ENCODE data around the gene TBC1D10A. TPM values are rescaled to one million over a fixed set of nuclear protein-coding genes. Genes with fewer than 3 reads are reported as not detected.

Gene TBC1D10A
- polyA plus RNA-seq, 1 donor = 16.9 TPM

- no peak overlapping the region for H3K27ac ChIP-seq (ENCODE audit: low read length)
- peaks cover 66% of the 10 kb centered on the region for H3K4me1 ChIP-seq (ENCODE audit: control insufficient read depth, insufficient read depth, low read length)
- H3K36me3 ChIP-seq (ENCODE audit: control insufficient read depth, insufficient read depth, low read length) = peaks cover 11% of the 10 kb centered on the region
- no peaks in the 10 kb centered on the region for H3K9me3 ChIP-seq (ENCODE audit: control insufficient read depth, low read depth, low read length)
- no peaks in the 10 kb centered on the region for H3K27me3 ChIP-seq (ENCODE audit: control insufficient read depth, insufficient read depth, low read length)
- DNase-seq = no peak
- H3K4me3 ChIP-seq (ENCODE audit: low read length) = no peak overlapping the region
- no CpG with 5 or more reads among the region's 10 CpGs for WGBS (ENCODE audit: insufficient coverage, low lambda C conversion rate)
These were observed 75.0 kb downstream of the TBC1D10A start for GRCh38 chr22:30251711-30252110.

GRCh38 chr22:30250661-30251267 is 76.0 kb downstream of the TBC1D10A start:
- Histone ChIP-seq H3K4me3 (ENCODE audit: low read length) (no peak overlapping the region), H3K27me3 (ENCODE audit: control insufficient read depth, insufficient read depth, low read length) (peaks cover 3% of the 10 kb centered on the region), H3K9me3 (ENCODE audit: control insufficient read depth, low read depth, low read length) (no peaks in the 10 kb centered on the region), H3K36me3 (ENCODE audit: control insufficient read depth, insufficient read depth, low read length) (peaks cover 11% of the 10 kb centered on the region), H3K27ac (ENCODE audit: low read length) (no peak overlapping the region), H3K4me1 (ENCODE audit: control insufficient read depth, insufficient read depth, low read length) (peaks cover 67% of the 10 kb centered on the region)
- DNase-seq = no peak
- WGBS (ENCODE audit: insufficient coverage, low lambda C conversion rate) = no CpG with 5 or more reads among the region's 12 CpGs

GRCh38 chr22:30250039-30250565 is 76.6 kb downstream of the TBC1D10A start:
- Histone ChIP-seq H3K4me1 (ENCODE audit: control insufficient read depth, insufficient read depth, low read length) (peaks cover 71% of the 10 kb centered on the region), H3K36me3 (ENCODE audit: control insufficient read depth, insufficient read depth, low read length) (peaks cover 11% of the 10 kb centered on the region), H3K9me3 (ENCODE audit: control insufficient read depth, low read depth, low read length) (no peaks in the 10 kb centered on the region), H3K4me3 (ENCODE audit: low read length) (no peak overlapping the region), H3K27me3 (ENCODE audit: control insufficient read depth, insufficient read depth, low read length) (peaks cover 5% of the 10 kb centered on the region), H3K27ac (ENCODE audit: low read length) (no peak overlapping the region)
- WGBS (ENCODE audit: insufficient coverage, low lambda C conversion rate) = no CpG with 5 or more reads among the region's 3 CpGs
- no peak for DNase-seq

DNA sequence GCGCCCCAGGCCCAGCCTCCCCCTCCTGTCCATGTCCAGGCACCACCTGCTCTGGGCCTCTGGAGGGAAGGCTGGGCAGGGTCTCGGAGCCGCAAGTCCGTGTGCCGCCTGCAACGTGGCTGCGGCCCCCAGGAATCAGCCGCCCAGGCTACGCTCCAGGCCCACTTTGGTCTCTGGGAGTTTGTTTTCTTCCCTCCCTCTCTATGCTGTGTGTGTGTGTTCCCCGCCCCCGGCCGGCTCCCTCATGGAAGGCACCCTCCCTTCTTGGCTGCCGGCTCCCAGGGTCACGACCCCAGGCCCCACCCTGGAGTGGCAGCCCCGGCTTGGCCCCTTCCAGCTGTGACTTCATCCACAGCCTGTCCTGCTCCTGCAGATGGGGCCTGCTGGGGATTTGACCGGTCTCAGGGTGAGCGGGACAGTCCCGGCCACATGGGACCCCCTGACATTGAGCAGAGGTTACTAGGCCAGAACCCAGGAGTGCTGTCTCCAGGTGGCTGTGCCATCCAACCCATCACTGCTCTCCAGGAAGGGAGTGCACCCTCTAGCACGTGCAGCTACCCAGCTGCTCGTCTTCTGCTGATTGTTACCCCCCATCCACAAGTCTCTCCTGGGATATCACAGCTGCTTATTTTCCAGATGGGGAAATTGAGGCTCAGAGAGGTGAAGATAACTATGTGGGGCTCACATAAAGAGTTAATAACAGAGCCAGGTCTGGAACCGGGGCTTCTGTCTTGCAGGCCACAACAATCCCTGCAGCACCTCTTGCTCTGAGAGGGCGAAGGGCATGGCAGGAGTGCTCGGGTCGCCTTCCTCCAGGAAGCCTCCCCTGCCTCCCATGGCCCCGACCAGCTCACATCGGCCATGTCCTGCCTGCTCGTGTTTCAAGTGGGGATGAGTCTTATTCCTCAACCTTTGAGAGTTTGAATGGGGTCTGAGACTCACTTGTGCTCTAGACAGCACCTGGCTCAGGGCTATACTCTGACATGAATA is 77.4 kb downstream of the TBC1D10A start:
- Histone ChIP-seq H3K27me3 (ENCODE audit: control insufficient read depth, insufficient read depth, low read length) (peaks cover 5% of the 10 kb centered on the region), H3K4me3 (ENCODE audit: low read length) (no peak overlapping the region), H3K36me3 (ENCODE audit: control insufficient read depth, insufficient read depth, low read length) (peaks cover 10% of the 10 kb centered on the region), H3K4me1 (ENCODE audit: control insufficient read depth, insufficient read depth, low read length) (peaks cover 66% of the 10 kb centered on the region), H3K9me3 (ENCODE audit: control insufficient read depth, low read depth, low read length) (no peaks in the 10 kb centered on the region), H3K27ac (ENCODE audit: low read length) (peak overlapping the region; percentile 1)
- no CpG with 5 or more reads among the region's 27 CpGs for WGBS (ENCODE audit: insufficient coverage, low lambda C conversion rate)
- peak in 1 of 2 donors; percentile 55 for DNase-seq

DNA sequence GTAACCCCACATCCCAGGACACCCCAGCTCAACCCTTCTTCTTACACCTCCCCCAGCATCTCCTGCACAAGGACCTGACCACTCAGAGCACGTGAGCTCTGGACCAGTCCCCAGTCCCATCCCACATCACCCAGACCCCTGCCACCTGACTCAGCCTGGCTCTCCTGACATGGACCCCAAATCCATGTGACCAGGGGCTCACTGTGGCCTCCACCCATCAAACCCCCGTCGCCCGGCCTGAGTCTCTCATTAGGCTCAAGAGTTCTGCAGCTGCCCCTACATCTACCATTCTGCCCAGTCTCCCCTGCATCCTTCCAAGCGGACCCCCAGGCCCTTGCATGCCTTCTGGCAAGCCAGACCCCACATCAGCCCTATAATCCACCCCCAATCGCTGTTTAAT is 78.3 kb downstream of the TBC1D10A start:
- H3K4me1 ChIP-seq (ENCODE audit: control insufficient read depth, insufficient read depth, low read length) = peaks cover 57% of the 10 kb centered on the region
- H3K27ac ChIP-seq (ENCODE audit: low read length) = peak overlapping the region; percentile 82
- DNase-seq = no peak
- no CpG with 5 or more reads among the region's 6 CpGs for WGBS (ENCODE audit: insufficient coverage, low lambda C conversion rate)
- H3K4me3 ChIP-seq (ENCODE audit: low read length) = no peak overlapping the region
- no peaks in the 10 kb centered on the region for H3K9me3 ChIP-seq (ENCODE audit: control insufficient read depth, low read depth, low read length)
- peaks cover 18% of the 10 kb centered on the region for H3K36me3 ChIP-seq (ENCODE audit: control insufficient read depth, insufficient read depth, low read length)
- peaks cover 5% of the 10 kb centered on the region for H3K27me3 ChIP-seq (ENCODE audit: control insufficient read depth, insufficient read depth, low read length)

GRCh38 chr22:30247974-30248373 is 78.8 kb downstream of the TBC1D10A start:
- no peak for DNase-seq
- Histone ChIP-seq H3K4me3 (ENCODE audit: low read length) (no peak overlapping the region), H3K27ac (ENCODE audit: low read length) (peak overlapping the region; percentile 82), H3K4me1 (ENCODE audit: control insufficient read depth, insufficient read depth, low read length) (peaks cover 52% of the 10 kb centered on the region), H3K9me3 (ENCODE audit: control insufficient read depth, low read depth, low read length) (no peaks in the 10 kb centered on the region), H3K36me3 (ENCODE audit: control insufficient read depth, insufficient read depth, low read length) (peaks cover 23% of the 10 kb centered on the region), H3K27me3 (ENCODE audit: control insufficient read depth, insufficient read depth, low read length) (peaks cover 5% of the 10 kb centered on the region)
- WGBS (ENCODE audit: insufficient coverage, low lambda C conversion rate) = no CpG with 5 or more reads among the region's 12 CpGs

DNA sequence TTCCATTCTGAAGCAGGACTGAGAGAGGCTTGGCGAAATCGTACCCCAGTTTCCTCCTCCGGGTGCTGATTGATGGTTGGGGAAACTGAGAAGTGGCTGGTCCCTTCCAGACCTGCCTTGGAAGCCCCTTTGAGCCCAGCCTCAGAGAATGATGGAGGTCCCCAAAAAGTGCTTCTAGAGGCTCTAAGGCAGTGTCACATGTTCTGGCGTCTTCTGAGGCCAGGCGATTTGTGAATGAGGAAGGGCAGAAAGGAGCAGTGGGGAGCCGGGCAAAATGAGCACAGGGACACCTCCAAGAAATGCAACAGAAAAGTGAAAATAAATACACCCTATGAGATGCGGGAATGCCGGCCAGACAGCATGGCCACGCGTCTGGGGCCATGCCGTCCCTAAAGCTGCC is 79.2 kb downstream of the TBC1D10A start:
- H3K27ac ChIP-seq (ENCODE audit: low read length) = peak overlapping the region; percentile 82
- H3K4me3 ChIP-seq (ENCODE audit: low read length) = no peak overlapping the region
- peaks cover 23% of the 10 kb centered on the region for H3K36me3 ChIP-seq (ENCODE audit: control insufficient read depth, insufficient read depth, low read length)
- no peaks in the 10 kb centered on the region for H3K9me3 ChIP-seq (ENCODE audit: control insufficient read depth, low read depth, low read length)
- peaks cover 5% of the 10 kb centered on the region for H3K27me3 ChIP-seq (ENCODE audit: control insufficient read depth, insufficient read depth, low read length)
- no peak for DNase-seq
- WGBS (ENCODE audit: insufficient coverage, low lambda C conversion rate) = no CpG with 5 or more reads among the region's 11 CpGs
- H3K4me1 ChIP-seq (ENCODE audit: control insufficient read depth, insufficient read depth, low read length) = peaks cover 48% of the 10 kb centered on the region

DNA sequence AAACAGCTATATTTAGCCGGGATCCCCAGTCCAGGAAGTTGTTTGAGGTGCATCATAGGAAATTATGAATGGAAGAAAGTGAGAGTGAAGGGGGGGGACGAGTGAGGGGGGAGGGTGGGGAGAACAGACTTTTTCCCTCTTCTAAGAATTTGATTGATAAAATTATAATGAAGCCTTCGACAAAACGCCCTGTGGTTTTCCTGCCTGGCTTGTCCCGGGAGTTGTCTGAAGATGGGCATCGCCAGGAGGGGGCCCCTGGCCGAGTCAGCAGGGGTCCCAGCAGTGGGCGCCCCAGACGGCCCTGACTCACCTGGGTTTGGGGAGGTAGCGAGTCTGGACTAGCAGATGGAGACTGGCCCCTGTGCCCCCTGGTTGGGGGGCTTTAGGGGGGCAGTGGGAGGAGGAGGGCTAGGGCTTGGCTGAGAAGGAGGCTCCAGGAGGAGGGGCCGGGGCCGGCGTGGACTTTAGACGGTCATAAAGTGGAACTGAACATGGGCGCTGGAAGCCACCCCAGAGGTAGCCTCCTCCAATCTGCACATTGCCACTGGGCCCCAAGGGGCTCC is 79.8 kb downstream of the TBC1D10A start:
- peak; percentile 75 to 94 for DNase-seq
- WGBS (ENCODE audit: insufficient coverage, low lambda C conversion rate) = no CpG with 5 or more reads among the region's 15 CpGs
- Histone ChIP-seq H3K9me3 (ENCODE audit: control insufficient read depth, low read depth, low read length) (no peaks in the 10 kb centered on the region), H3K36me3 (ENCODE audit: control insufficient read depth, insufficient read depth, low read length) (peaks cover 28% of the 10 kb centered on the region), H3K4me3 (ENCODE audit: low read length) (peak overlapping the region; percentile 45), H3K27ac (ENCODE audit: low read length) (peak overlapping the region; percentile 82), H3K4me1 (ENCODE audit: control insufficient read depth, insufficient read depth, low read length) (peaks cover 47% of the 10 kb centered on the region), H3K27me3 (ENCODE audit: control insufficient read depth, insufficient read depth, low read length) (peaks cover 5% of the 10 kb centered on the region)

DNA sequence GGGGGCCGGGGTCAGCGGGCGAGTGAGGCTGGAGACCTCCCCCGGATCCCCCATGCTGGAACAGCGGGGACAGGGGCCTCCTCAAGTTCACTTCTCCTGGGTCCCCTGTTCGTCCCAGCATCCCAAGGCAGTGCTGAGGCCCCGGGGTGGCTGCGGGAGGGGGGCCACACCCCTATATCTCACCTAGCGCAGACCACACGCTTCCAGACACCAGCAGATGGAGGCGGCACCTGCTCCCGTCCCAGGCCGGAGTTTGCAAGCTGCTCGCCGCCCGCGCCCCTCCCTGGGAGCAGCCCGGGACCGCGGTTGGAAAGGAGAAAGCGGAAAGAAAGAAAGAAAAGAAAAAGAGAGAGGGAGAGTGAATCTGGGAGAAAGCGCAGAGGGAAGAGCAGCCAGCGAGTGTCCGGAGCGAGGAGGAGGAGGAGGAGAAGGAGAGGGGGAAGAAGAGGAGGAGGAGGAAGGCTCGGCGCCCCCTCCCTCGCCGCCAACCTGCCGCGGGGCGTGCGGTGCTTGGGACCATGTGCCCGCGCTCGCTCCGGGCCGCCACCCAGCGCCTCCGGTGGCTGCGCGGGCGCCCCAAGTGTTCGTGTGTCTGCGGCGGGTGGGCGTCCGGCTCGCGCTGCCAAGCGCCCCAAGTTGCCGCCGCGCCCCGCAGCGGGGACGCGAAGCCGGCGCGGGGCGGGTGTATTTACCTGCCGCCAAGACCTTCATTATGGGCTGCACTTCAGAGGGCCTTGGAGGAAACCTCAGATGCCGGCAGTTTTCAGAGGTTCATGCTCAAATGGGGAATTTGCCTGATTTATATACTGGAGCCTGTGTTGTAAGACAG is 80.5 kb downstream of the TBC1D10A start, which contains the start of gene LIF:
Gene LIF (minus strand): TSS at position 775 of the 829 bp plus-strand sequence. CDS start 64 bp downstream, at position 711.
- no peaks in the 10 kb centered on the region for H3K9me3 ChIP-seq (ENCODE audit: control insufficient read depth, low read depth, low read length)
- peak in 1 of 2 donors; percentile 67 for DNase-seq
- peaks cover 5% of the 10 kb centered on the region for H3K27me3 ChIP-seq (ENCODE audit: control insufficient read depth, insufficient read depth, low read length)
- peaks cover 29% of the 10 kb centered on the region for H3K36me3 ChIP-seq (ENCODE audit: control insufficient read depth, insufficient read depth, low read length)
- peaks cover 47% of the 10 kb centered on the region for H3K4me1 ChIP-seq (ENCODE audit: control insufficient read depth, insufficient read depth, low read length)
- peak within 1 kb of the TSS; percentile 82 for H3K27ac ChIP-seq (ENCODE audit: low read length)
- H3K4me3 ChIP-seq (ENCODE audit: low read length) = peak within 1 kb of the TSS; percentile 46
- 0% methylated on average over 9 of the region's 64 CpGs for WGBS (ENCODE audit: insufficient coverage, low lambda C conversion rate)
